AG04450 (cell line): ENCODE measurements around the gene ABL2. TPM values are rescaled to one million over a fixed set of nuclear protein-coding genes. Genes with fewer than 3 reads are reported as not detected.
"Not testable (repeated sequence)": the region's sequence is repeated elsewhere in the genome, so short reads cannot be mapped to it uniquely, and the experiment has no call there.

Source experiments
- CTCF ChIA-PET: fragments of 300-600, 350-600 bp; formaldehyde crosslinking; extraction: SDS; loops from one replicate; lab custom pipeline; 2022; ENCODE audit warnings: antibody characterized with exemption, inconsistent platforms; lab: Charles Lee
- POLR2A ChIA-PET: fragments of 350-600 bp; formaldehyde crosslinking; extraction: SDS; loops from one replicate; lab custom pipeline; 2021; ENCODE audit warnings: antibody characterized with exemption, inconsistent platforms; lab: Yijun Ruan, JAX
- DNase-seq: peaks from one replicate; pipeline ENCODE4 v3.0.0-alpha.2; 2011; ENCODE audit warnings: low read depth, low spot score
- H3K27ac ChIP-seq: one replicate; pipeline ENCODE4 v1.5.1; 2012; ENCODE audit warnings: low read depth, low read length, control low read depth
- H3K27me3 ChIP-seq: one replicate; pipeline ENCODE4 v1.6.0; 2012; ENCODE audit warnings: low read length; ENCODE audit not compliant: control insufficient read depth, insufficient read depth
- H3K4me3 ChIP-seq: 2 replicates; pipeline ENCODE4 v1.5.1; 2011; ENCODE audit warnings: mild to moderate bottlenecking, low read depth, low read length, control low read depth
- H3K9me3 ChIP-seq: 2 replicates; pipeline ENCODE4 v1.5.1; 2012; ENCODE audit warnings: low read length; ENCODE audit not compliant: control insufficient read depth, insufficient read depth
- polyA plus RNA-seq: library from polyadenylated mRNA; depleted of rRNA; stranded (reverse); fragments of >200 nt; gene quantifications from 2 replicates; pipeline ENCODE4 v1.2.3, GENCODE V29; 2011
- TF ChIP-seq, protein P1 (sequence below): IDR thresholded peaks from 2 replicates; pipeline ENCODE4 v1.5.1; 2011; ENCODE audit warnings: low read depth, low read length, control low read depth, inconsistent platforms

ABL2 gene
- polyA plus RNA-seq, 1 experiment, result 13.9 TPM

DNA sequence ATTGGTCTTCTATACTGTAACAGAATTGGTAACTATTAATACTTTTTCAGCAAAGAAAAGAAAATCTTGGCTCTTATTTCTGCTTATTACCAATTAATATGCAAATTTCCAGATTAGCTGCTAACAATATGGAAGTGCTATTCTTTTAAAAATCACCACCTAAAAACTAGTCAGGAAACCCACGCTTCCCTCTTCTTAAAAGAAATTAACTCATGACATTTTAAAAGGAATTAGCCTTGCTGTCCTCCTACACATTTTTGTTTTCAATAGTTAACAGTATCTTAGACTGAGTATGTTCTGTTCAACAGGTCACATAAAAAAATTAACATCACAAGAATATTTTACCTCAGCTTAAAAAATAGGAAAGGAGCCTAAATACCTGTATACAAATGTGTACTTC lies 27.3 kb downstream of the ABL2 start:
- TF ChIP-seq, protein P1, sequence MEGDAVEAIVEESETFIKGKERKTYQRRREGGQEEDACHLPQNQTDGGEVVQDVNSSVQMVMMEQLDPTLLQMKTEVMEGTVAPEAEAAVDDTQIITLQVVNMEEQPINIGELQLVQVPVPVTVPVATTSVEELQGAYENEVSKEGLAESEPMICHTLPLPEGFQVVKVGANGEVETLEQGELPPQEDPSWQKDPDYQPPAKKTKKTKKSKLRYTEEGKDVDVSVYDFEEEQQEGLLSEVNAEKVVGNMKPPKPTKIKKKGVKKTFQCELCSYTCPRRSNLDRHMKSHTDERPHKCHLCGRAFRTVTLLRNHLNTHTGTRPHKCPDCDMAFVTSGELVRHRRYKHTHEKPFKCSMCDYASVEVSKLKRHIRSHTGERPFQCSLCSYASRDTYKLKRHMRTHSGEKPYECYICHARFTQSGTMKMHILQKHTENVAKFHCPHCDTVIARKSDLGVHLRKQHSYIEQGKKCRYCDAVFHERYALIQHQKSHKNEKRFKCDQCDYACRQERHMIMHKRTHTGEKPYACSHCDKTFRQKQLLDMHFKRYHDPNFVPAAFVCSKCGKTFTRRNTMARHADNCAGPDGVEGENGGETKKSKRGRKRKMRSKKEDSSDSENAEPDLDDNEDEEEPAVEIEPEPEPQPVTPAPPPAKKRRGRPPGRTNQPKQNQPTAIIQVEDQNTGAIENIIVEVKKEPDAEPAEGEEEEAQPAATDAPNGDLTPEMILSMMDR, result no peak
- H3K9me3 ChIP-seq, result no peaks in the 10 kb centered on the region

DNA sequence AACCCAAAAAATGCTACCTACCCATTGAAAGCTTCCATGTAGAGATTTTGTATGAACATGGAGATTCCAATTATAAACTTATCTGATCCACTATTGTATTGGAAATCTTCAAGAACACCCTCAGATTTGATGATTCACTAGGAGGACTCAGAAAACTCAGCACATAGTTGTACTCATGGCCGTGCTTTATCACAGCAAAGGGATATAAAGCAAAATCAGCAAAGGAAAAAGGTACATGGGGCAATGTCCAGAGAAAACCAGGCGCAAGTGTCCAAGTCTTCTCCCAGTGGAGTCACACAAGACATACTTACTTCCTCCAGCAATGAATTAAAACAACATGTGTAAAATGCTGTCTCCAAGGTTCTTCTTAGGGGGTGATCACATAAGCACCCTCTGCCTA lies 28.9 kb downstream of the ABL2 start:
- no peak overlapping the region for H3K27ac ChIP-seq
- POLR2A ChIA-PET, result no interaction called here
- no peak for DNase-seq
- H3K27me3 ChIP-seq, result no peaks in the 10 kb centered on the region
- H3K9me3 ChIP-seq, result no peaks in the 10 kb centered on the region
- TF ChIP-seq, protein P1, result no peak
- no peak overlapping the region for H3K4me3 ChIP-seq
- CTCF ChIA-PET, result interaction anchor here (1.1 kb wide), 1 partner anchor 122 kb away, joined by 3 read pairs; no protein-coding TSS in a partner anchor

More for the DNA sequence above, 27.3 kb downstream of the ABL2 start:
- POLR2A ChIA-PET, result no interaction called here
- H3K27ac ChIP-seq, result no peak overlapping the region
- DNase-seq, result no peak
- CTCF ChIA-PET, result interaction anchor here (1.2 kb wide), 1 partner anchor 122 kb away, joined by 3 read pairs; no protein-coding TSS in a partner anchor
- H3K4me3 ChIP-seq, result no peak overlapping the region
- no peaks in the 10 kb centered on the region for H3K27me3 ChIP-seq

DNA sequence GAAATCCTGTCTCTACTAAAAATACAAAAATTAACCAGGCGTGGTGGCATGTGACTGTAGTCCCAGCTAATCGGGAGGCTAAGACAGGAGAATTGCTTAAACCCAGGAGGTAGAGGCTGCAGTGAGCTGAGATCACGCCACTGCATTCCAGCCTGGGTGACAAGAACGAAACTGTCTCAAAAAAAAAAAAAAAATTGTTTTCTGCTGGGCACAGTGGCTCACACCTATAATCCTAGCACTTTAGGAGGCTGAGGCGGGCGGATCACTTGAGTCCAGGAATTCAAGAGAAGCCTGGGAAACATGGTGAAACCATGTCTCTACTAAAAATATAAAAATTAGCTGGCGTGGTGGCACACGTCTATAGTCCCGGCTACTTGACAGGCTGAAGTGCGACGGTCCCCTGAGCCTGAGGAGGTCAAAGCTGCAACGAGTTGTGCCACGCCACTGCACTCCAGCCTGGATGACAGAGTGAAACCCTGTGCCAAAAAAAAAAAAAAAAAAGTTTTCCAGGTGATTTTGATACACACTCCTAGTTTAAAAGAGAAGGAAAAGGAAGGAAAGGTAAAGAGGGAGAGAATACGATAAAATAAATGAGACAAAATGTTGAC lies 31.7 kb downstream of the ABL2 start:
- TF ChIP-seq, protein P1, result no peak
- Histone ChIP-seq H3K27me3 (no peaks in the 10 kb centered on the region), H3K4me3 (no peak overlapping the region), H3K9me3 (no peaks in the 10 kb centered on the region), H3K27ac (no peak overlapping the region)
- ChIA-PET POLR2A (no interaction called here), CTCF (no interaction called here)
- DNase-seq, result no peak

DNA sequence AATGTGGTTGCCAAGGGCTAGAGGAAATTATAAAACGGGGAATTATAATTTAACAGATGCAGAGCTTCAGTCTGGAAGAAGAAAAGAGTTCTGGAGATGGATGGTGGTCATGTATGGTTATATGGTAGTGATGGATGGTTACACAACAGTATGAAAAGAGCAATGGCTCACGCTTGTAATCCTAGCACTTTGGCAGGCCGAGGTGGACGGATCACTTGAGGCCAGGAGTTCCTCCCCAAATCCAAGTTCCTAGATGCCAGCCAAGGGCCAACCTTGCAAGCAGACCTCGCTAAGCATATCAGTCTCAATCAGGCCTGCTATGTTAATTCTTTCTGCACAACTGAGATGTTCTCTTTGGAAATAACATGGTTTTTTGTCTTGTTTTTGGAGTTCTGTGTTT lies 33.6 kb downstream of the ABL2 start:
- H3K9me3 ChIP-seq, POLR2A ChIA-PET, H3K4me3 ChIP-seq, H3K27me3 ChIP-seq, DNase-seq, H3K27ac ChIP-seq: not testable (repeated sequence)
- CTCF ChIA-PET, result interaction anchor here (0.7 to 2.4 kb wide), 2 partner anchors 12 to 75 kb away, joined by 7 to 11 read pairs; no protein-coding TSS in a partner anchor

DNA sequence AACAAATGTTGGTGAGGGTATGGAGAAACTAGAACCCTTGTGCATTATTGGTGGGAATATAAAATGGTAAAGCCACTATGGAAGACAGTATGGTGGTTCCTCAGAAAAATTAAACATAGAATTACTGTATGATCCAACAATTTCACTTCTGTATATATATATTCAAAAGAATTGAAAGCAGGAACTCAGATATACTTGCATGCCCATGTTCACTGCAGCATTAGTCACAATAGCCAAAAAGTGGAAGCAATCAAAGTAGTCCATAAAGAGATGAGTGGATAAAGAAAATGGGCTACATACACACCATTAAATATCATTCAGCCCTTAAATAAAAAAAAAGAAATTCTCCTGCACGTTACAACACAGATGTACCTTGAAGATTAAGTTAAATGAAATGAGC lies 34.1 kb downstream of the ABL2 start:
- POLR2A ChIA-PET, result no interaction called here
- no peaks in the 10 kb centered on the region for H3K9me3 ChIP-seq
- H3K27me3 ChIP-seq, result no peaks in the 10 kb centered on the region
- CTCF ChIA-PET, result interaction anchor here (2.4 kb wide), 1 partner anchor 75 kb away, joined by 11 read pairs; no protein-coding TSS in a partner anchor
- H3K27ac ChIP-seq, result no peak overlapping the region
- DNase-seq, result no peak
- H3K4me3 ChIP-seq, result no peak overlapping the region
- TF ChIP-seq, protein P1, result no peak
